WTC11 (cell line): Measurements from ENCODE around the gene FIGNL2.

Source experiments
- ATF6 ChIP-seq: sonication (generic); formaldehyde crosslinking; IDR thresholded peaks from 2 replicates; pipeline ENCODE4 v1.8.1; 2023; ENCODE audit warnings: mild to moderate bottlenecking, missing genetic modification reagents
- CTCF ChIP-seq: fragments of 200-600 bp; IDR thresholded peaks from 2 replicates; pipeline ENCODE4 v1.8.0; 2022; ENCODE audit warnings: antibody characterized with exemption
- ELF4 ChIP-seq: sonication (generic); formaldehyde crosslinking; IDR thresholded peaks from 2 replicates; pipeline ENCODE4 v1.8.1; 2022; ENCODE audit warnings: low read depth, mild to moderate bottlenecking, moderate library complexity, missing genetic modification reagents
- FOXK1 ChIP-seq: sonication (generic); formaldehyde crosslinking; IDR thresholded peaks from 2 replicates; pipeline ENCODE4 v1.8.0; 2022; ENCODE audit warnings: mild to moderate bottlenecking, moderate library complexity, missing genetic modification reagents
- HMGA2 ChIP-seq: fragments of 250-450 bp; sonication (Bioruptor Pico); IDR thresholded peaks from 2 replicates; pipeline ENCODE4 v1.4.0; 2021; ENCODE audit warnings: mild to moderate bottlenecking, moderate library complexity
- MLX ChIP-seq: sonication (generic); formaldehyde crosslinking; IDR thresholded peaks from 2 replicates; pipeline ENCODE4 v1.8.1; 2023; ENCODE audit warnings: mild to moderate bottlenecking, missing genetic modification reagents, moderate library complexity
- ZNF317 ChIP-seq: sonication (generic); formaldehyde crosslinking; IDR thresholded peaks from 2 replicates; pipeline ENCODE4 v1.8.1; 2023; ENCODE audit warnings: low read depth, mild to moderate bottlenecking, moderate library complexity, missing genetic modification reagents, borderline replicate concordance
- TF ChIP-seq, protein P1 (sequence below): sonication (generic); formaldehyde crosslinking; IDR thresholded peaks from 2 replicates; pipeline ENCODE4 v1.8.1; 2023; ENCODE audit warnings: mild to moderate bottlenecking, missing genetic modification reagents
- TF ChIP-seq, protein P2 (sequence below): sonication (generic); formaldehyde crosslinking; conservative IDR thresholded peaks from 2 replicates; pipeline ENCODE4 v1.8.1; 2022; ENCODE audit warnings: mild to moderate bottlenecking, missing genetic modification reagents
- TF ChIP-seq, protein P3 (sequence below): sonication (generic); formaldehyde crosslinking; IDR thresholded peaks from 2 replicates; pipeline ENCODE4 v1.8.0; 2022; ENCODE audit warnings: missing genetic modification reagents

- TF ChIP-seq CTCF (no peak), ZNF317 (CRISPR knock-in tag) (no peak), ATF6 (CRISPR knock-in tag) (no peak), ELF4 (CRISPR knock-in tag) (no peak), HMGA2 (CRISPR knock-in tag) (no peak), FOXK1 (CRISPR knock-in tag) (no peak), MLX (no peak)
- TF ChIP-seq, protein P1, sequence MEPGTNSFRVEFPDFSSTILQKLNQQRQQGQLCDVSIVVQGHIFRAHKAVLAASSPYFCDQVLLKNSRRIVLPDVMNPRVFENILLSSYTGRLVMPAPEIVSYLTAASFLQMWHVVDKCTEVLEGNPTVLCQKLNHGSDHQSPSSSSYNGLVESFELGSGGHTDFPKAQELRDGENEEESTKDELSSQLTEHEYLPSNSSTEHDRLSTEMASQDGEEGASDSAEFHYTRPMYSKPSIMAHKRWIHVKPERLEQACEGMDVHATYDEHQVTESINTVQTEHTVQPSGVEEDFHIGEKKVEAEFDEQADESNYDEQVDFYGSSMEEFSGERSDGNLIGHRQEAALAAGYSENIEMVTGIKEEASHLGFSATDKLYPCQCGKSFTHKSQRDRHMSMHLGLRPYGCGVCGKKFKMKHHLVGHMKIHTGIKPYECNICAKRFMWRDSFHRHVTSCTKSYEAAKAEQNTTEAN (CRISPR knock-in tag): no peak
- TF ChIP-seq, protein P2, sequence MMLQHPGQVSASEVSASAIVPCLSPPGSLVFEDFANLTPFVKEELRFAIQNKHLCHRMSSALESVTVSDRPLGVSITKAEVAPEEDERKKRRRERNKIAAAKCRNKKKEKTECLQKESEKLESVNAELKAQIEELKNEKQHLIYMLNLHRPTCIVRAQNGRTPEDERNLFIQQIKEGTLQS (CRISPR knock-in tag): no peak
- TF ChIP-seq, protein P3, sequence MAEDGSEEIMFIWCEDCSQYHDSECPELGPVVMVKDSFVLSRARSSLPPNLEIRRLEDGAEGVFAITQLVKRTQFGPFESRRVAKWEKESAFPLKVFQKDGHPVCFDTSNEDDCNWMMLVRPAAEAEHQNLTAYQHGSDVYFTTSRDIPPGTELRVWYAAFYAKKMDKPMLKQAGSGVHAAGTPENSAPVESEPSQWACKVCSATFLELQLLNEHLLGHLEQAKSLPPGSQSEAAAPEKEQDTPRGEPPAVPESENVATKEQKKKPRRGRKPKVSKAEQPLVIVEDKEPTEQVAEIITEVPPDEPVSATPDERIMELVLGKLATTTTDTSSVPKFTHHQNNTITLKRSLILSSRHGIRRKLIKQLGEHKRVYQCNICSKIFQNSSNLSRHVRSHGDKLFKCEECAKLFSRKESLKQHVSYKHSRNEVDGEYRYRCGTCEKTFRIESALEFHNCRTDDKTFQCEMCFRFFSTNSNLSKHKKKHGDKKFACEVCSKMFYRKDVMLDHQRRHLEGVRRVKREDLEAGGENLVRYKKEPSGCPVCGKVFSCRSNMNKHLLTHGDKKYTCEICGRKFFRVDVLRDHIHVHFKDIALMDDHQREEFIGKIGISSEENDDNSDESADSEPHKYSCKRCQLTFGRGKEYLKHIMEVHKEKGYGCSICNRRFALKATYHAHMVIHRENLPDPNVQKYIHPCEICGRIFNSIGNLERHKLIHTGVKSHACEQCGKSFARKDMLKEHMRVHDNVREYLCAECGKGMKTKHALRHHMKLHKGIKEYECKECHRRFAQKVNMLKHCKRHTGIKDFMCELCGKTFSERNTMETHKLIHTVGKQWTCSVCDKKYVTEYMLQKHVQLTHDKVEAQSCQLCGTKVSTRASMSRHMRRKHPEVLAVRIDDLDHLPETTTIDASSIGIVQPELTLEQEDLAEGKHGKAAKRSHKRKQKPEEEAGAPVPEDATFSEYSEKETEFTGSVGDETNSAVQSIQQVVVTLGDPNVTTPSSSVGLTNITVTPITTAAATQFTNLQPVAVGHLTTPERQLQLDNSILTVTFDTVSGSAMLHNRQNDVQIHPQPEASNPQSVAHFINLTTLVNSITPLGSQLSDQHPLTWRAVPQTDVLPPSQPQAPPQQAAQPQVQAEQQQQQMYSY (CRISPR knock-in tag): no peak
Measured at GRCh38 chr12:51850965-51851299, 2.4 kb upstream of the FIGNL2 start.
